H1 (cell line): ENCODE measurements around the gene MAP6D1.
"Not testable (repeated sequence)": the region's sequence is repeated elsewhere in the genome, so short reads cannot be mapped to it uniquely, and the experiment has no call there.

Experiments
- CHD2 ChIP-seq: IDR thresholded peaks from 2 replicates; pipeline ENCODE4 v1.6.1; 2012; ENCODE audit warnings: low read length, improper control_type of control experiment
- POLR2A ChIP-seq, 2 experiments: IDR thresholded peaks; 1 replicate in 1 of 2; 2 replicates in 1 of 2; pipeline ENCODE4 v1.6.1; 2011; ENCODE audit warnings: low read depth in 2 of 2, low read length in 2 of 2, mild to moderate bottlenecking in 2 of 2; ENCODE audit errors: control extremely low read depth in 1 of 2
- POLR2AphosphoS5 ChIP-seq: IDR thresholded peaks from 2 replicates; pipeline ENCODE4 v1.6.1; 2011; ENCODE audit warnings: low read depth, low read length
- TAF1 ChIP-seq: IDR thresholded peaks from 2 replicates; pipeline ENCODE4 v1.6.1; 2011; ENCODE audit warnings: mild to moderate bottlenecking, low read depth, low read length
- ZNF274 ChIP-seq: IDR thresholded peaks from 2 replicates; pipeline ENCODE4 v1.7.0; 2012; ENCODE audit warnings: low read length, borderline replicate concordance; ENCODE audit errors: extremely low read depth
- TF ChIP-seq, protein P1 (sequence below), 3 experiments: IDR thresholded peaks; 1 replicate in 2 of 3; 2 replicates in 1 of 3; pipeline versions ENCODE4 v1.5.1 to v1.6.1; 2011; ENCODE audit warnings: low read length in 3 of 3, mild to moderate bottlenecking in 3 of 3, inconsistent platforms in 2 of 3, low read depth in 1 of 3, moderate library complexity in 1 of 3; ENCODE audit not compliant: insufficient read depth in 1 of 3; ENCODE audit errors: control extremely low read depth in 1 of 3

DNA sequence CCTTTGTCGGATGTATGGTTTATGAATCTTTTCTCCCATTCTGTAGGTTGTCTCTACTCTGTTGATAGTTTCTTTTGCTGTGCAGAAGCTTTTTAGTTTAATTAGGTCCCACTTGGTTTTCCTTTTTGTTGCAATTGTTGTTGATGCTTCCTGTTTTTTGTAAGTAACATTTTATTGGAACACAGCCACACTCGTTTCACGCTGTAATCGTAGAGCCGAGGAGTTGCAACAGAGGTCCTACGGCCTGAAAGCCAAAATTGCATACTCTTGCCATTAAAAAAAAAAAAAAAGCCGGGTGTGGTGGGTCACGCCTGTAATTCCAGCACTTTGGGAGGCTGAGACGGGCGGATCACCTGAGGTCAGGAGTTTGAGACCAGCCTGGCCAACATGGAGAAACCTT lies 40.9 kb downstream of the MAP6D1 start:
- TF ChIP-seq, protein P1, sequence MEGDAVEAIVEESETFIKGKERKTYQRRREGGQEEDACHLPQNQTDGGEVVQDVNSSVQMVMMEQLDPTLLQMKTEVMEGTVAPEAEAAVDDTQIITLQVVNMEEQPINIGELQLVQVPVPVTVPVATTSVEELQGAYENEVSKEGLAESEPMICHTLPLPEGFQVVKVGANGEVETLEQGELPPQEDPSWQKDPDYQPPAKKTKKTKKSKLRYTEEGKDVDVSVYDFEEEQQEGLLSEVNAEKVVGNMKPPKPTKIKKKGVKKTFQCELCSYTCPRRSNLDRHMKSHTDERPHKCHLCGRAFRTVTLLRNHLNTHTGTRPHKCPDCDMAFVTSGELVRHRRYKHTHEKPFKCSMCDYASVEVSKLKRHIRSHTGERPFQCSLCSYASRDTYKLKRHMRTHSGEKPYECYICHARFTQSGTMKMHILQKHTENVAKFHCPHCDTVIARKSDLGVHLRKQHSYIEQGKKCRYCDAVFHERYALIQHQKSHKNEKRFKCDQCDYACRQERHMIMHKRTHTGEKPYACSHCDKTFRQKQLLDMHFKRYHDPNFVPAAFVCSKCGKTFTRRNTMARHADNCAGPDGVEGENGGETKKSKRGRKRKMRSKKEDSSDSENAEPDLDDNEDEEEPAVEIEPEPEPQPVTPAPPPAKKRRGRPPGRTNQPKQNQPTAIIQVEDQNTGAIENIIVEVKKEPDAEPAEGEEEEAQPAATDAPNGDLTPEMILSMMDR (IDR thresholded peaks at IDR 0.05; ENCODE audit: control extremely low read depth in 1 of 3, insufficient read depth in 1 of 3, low read depth in 1 of 3, low read length in 3 of 3): not testable (repeated sequence)
- TF ChIP-seq POLR2A (IDR thresholded peaks at IDR 0.05; ENCODE audit: control extremely low read depth in 1 of 2, low read depth in 2 of 2, low read length in 2 of 2); POLR2AphosphoS5; ZNF274; TAF1; CHD2: not testable (repeated sequence)
